Sigmoid colon (tissue), 4 donors: ENCODE results near the gene IQGAP2.

Source experiments
- EP300 ChIP-seq, 4 donors: sonication (generic); formaldehyde crosslinking; IDR thresholded peaks; one replicate each; pipeline ENCODE4 v1.6.1; 2017; ENCODE audit warnings: antibody characterized with exemption in 4 of 4
- POLR2A ChIP-seq, 2 donors: fragments of 450-650 bp; IDR thresholded peaks; one replicate each; pipeline ENCODE4 v1.6.1; 2016; ENCODE audit warnings: antibody characterized with exemption in 2 of 2, mild to moderate bottlenecking in 2 of 2, moderate library complexity in 2 of 2
- TF ChIP-seq, protein P1 (sequence below), 4 experiments: fragments of 450-650 bp in 3 of 4; fragments of 200-600 bp in 1 of 4; IDR thresholded peaks; one replicate each; pipeline ENCODE4 v1.5.1; 2016 to 2019; ENCODE audit warnings: antibody characterized with exemption in 4 of 4, mild to moderate bottlenecking in 3 of 4, moderate library complexity in 2 of 4

DNA sequence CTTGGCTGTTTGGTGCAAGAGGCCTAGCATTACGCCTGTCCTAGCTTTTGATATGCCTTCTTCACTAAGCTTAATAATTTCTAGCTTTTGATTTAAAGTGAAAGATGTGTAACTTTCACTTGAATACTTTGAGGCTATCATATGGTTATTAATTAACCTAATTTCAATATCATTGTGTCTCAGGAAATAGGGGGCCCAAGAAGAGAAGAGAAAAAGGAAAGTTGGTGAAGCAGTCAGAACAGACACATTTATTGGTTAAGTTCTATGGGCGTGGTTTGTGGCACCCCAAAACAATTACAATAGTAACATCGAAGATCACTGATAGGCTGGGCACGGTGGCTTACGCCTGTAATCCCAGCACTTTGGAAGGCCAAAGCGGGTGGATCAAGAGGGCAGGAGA is 261.0 kb downstream of the IQGAP2 start:
- TF ChIP-seq, protein P1, sequence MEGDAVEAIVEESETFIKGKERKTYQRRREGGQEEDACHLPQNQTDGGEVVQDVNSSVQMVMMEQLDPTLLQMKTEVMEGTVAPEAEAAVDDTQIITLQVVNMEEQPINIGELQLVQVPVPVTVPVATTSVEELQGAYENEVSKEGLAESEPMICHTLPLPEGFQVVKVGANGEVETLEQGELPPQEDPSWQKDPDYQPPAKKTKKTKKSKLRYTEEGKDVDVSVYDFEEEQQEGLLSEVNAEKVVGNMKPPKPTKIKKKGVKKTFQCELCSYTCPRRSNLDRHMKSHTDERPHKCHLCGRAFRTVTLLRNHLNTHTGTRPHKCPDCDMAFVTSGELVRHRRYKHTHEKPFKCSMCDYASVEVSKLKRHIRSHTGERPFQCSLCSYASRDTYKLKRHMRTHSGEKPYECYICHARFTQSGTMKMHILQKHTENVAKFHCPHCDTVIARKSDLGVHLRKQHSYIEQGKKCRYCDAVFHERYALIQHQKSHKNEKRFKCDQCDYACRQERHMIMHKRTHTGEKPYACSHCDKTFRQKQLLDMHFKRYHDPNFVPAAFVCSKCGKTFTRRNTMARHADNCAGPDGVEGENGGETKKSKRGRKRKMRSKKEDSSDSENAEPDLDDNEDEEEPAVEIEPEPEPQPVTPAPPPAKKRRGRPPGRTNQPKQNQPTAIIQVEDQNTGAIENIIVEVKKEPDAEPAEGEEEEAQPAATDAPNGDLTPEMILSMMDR (IDR thresholded peaks at IDR 0.05), result no peak
- no peak for TF ChIP-seq POLR2A (IDR thresholded peaks at IDR 0.05)
- no peak for TF ChIP-seq EP300 (IDR thresholded peaks at IDR 0.05)
